ENCODE measurements around the gene THSD4. TPM values are rescaled to one million over a fixed set of nuclear protein-coding genes. Genes with fewer than 3 reads are reported as not detected.
A peak's percentile ranks its signal among the peaks of the same experiment; 100 is the strongest.

Gene THSD4
- total and polyA plus RNA-seq, 4 donors, result 6.0 to 42.4 (median 18.5) TPM

DNA sequence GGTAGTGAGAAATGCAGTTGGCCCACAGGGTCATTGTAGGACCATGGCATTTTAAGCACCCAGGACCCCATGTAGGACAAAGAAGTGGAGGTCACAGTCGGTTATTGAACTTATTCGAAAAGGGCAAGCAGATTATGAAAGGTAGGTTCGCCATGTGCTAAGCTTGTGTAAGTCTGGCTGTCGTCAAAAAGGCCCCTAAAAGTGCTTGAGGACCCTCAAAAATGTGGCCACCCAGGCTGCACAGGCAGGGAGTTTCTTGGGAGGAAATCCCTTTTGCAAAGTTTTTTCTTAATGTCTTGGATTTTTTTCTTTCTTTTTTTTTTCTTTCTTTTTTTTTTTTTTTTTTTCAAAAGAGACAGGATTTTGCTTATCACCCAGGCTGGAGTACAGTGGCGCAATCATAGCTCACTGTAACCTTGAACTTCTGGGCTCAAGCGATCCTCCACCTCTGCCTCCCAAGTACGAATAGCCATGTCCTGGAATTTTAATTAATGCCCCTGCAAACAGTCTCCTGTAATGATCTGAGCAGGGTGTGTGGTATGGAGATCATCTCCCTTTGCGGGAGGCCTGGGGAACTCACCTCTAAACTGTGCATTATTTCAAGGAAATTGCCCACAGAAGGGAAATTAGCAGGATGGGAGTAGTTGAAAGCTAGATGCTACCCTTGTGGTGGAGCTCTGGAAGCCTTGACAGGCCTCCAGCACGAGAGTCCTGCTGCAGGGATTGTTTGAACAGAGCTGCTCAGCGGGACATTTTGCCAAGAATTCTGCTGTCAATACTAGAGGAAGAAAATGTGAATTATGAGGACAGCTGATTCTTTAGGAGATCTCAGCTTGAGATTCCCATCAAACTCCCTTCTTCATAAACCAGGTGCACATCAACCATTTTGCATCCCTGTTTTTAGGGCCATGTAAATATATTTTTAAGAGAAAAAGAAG is 28.4 kb downstream of the THSD4 start:
- Histone ChIP-seq H3K36me3 (ENCODE audit: control insufficient read depth in 4 of 4, insufficient read depth in 4 of 4, low read length in 4 of 4) (no peaks in the 10 kb centered on the region), H3K9ac (ENCODE audit: insufficient read depth in 1 of 2, low read length in 2 of 2) (no peak overlapping the region), H3K27me3 (ENCODE audit: control insufficient read depth in 3 of 3, insufficient read depth in 3 of 3, low read length in 2 of 3) (no peaks in the 10 kb centered on the region), H3K4me3 (no peak overlapping the region), H3K27ac (ENCODE audit: low read depth in 1 of 2, low read length in 1 of 2) (peak overlapping the region in 1 of 2 donors; percentile 35), H3K9me3 (ENCODE audit: control insufficient read depth in 4 of 4, insufficient read depth in 3 of 4, low read length in 3 of 4) (no peaks in the 10 kb centered on the region), H3K4me1 (ENCODE audit: control insufficient read depth in 5 of 5, insufficient read depth in 5 of 5, low read length in 5 of 5) (peaks cover 0 to 14% (median 2%) of the 10 kb centered on the region in 5 donors)
- TF ChIP-seq CTCF (IDR thresholded peaks at IDR 0.05; ENCODE audit: control extremely low read depth, extremely low read depth), result no peak
- 87 to 90% methylated on average over 10 of the region's 10 CpGs for WGBS, 2 donors
- no peak for ATAC-seq (ENCODE audit: insufficient read depth, low FRiP score)
- peak in 1 of 3 donors; percentile 31 for DNase-seq

DNA sequence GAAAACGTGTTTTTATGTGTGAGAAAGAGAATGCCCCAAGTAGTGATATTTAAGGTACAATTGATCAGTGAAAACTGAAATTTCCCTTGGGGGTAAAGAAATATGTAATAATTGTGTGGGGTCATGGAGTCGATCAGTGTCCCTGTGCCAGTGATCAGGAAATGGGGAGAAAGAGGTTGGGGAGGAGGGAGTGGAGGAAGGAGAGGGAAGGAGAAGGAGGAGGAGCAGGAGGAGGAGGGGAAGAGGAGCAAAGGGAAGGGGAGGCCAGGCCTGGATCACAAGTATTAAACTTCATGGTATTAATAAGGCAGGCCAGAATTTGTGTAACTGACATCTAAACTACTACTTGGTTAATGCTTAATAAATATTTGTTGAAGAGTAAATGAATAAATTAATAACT is 30.4 kb downstream of the THSD4 start:
- no peaks in the 10 kb centered on the region for H3K27me3 ChIP-seq (ENCODE audit: control insufficient read depth in 3 of 3, insufficient read depth in 3 of 3, low read length in 2 of 3)
- no peak overlapping the region for H3K4me3 ChIP-seq
- peaks cover 0 to 20% (median 8%) of the 10 kb centered on the region in 5 donors for H3K4me1 ChIP-seq (ENCODE audit: control insufficient read depth in 5 of 5, insufficient read depth in 5 of 5, low read length in 5 of 5)
- no peak overlapping the region for H3K9ac ChIP-seq (ENCODE audit: insufficient read depth in 1 of 2, low read length in 2 of 2)
- H3K36me3 ChIP-seq (ENCODE audit: control insufficient read depth in 4 of 4, insufficient read depth in 4 of 4, low read length in 4 of 4), result no peaks in the 10 kb centered on the region
- WGBS, 2 donors, result 81 to 83% methylated on average over 2 of the region's 2 CpGs
- no peaks in the 10 kb centered on the region for H3K9me3 ChIP-seq (ENCODE audit: control insufficient read depth in 4 of 4, insufficient read depth in 3 of 4, low read length in 3 of 4)
- ATAC-seq (ENCODE audit: insufficient read depth, low FRiP score) (no peak), DNase-seq (no peak)
- TF ChIP-seq CTCF (IDR thresholded peaks at IDR 0.05; ENCODE audit: control extremely low read depth, extremely low read depth), result no peak
- H3K27ac ChIP-seq (ENCODE audit: low read depth in 1 of 2, low read length in 1 of 2), result no peak overlapping the region

- H3K4me3 ChIP-seq, result no peak overlapping the region
- H3K27me3 ChIP-seq (ENCODE audit: control insufficient read depth in 3 of 3, insufficient read depth in 3 of 3, low read length in 2 of 3), result no peaks in the 10 kb centered on the region
- peaks cover 0 to 20% (median 8%) of the 10 kb centered on the region in 5 donors for H3K4me1 ChIP-seq (ENCODE audit: control insufficient read depth in 5 of 5, insufficient read depth in 5 of 5, low read length in 5 of 5)
- DNase-seq (peak in 1 of 3 donors; percentile 43), ATAC-seq (ENCODE audit: insufficient read depth, low FRiP score) (no peak)
- 82 to 83% methylated on average over 4 of the region's 4 CpGs for WGBS, 2 donors
- H3K9ac ChIP-seq (ENCODE audit: insufficient read depth in 1 of 2, low read length in 2 of 2), result no peak overlapping the region
- no peaks in the 10 kb centered on the region for H3K36me3 ChIP-seq (ENCODE audit: control insufficient read depth in 4 of 4, insufficient read depth in 4 of 4, low read length in 4 of 4)
- H3K27ac ChIP-seq (ENCODE audit: low read depth in 1 of 2, low read length in 1 of 2), result peak overlapping the region in 1 of 2 donors; percentile 62
- TF ChIP-seq CTCF (IDR thresholded peaks at IDR 0.05; ENCODE audit: control extremely low read depth, extremely low read depth), result no peak
- H3K9me3 ChIP-seq (ENCODE audit: control insufficient read depth in 4 of 4, insufficient read depth in 3 of 4, low read length in 3 of 4), result no peaks in the 10 kb centered on the region
Observed at GRCh38 chr15:71146580-71146982, 31.3 kb downstream of the THSD4 start.

Data from lung (tissue), 12 donors.